PFSK-1 (cell line): Measurements from ENCODE around the gene SURF2. TPM values are rescaled to one million over a fixed set of nuclear protein-coding genes. Genes with fewer than 3 reads are reported as not detected.
A peak's percentile ranks its signal among the peaks of the same experiment; 100 is the strongest.

Experiments
- FOXP2 ChIP-seq: optimal IDR thresholded peaks from 2 replicates; pipeline ENCODE3; 2011; ENCODE audit warnings: borderline replicate concordance, control low read depth, inconsistent platforms; ENCODE audit not compliant: insufficient read depth; ENCODE audit errors: extremely low read length, extremely low read depth
- POLR2AphosphoS5 ChIP-seq: IDR thresholded peaks from 2 replicates; pipeline ENCODE4 v1.6.1; 2012; ENCODE audit warnings: low read depth, mild to moderate bottlenecking, control low read depth, low read length, moderate library complexity
- SIN3A ChIP-seq: IDR thresholded peaks from 2 replicates; pipeline ENCODE4 v1.6.1; 2012; ENCODE audit warnings: mild to moderate bottlenecking, low read length, moderate library complexity, borderline replicate concordance; ENCODE audit not compliant: insufficient read depth
- TAF1 ChIP-seq: IDR thresholded peaks from 2 replicates; pipeline ENCODE4 v1.6.1; 2012; ENCODE audit warnings: low read length, control low read depth, borderline replicate concordance; ENCODE audit not compliant: insufficient read depth
- polyA plus RNA-seq: library from polyadenylated mRNA; unstranded; fragments of >200 nt; gene quantifications from one replicate; pipeline ENCODE4 v1.2.1, GENCODE V29; 2012; ENCODE audit warnings: low read depth, missing spikeins; ENCODE audit not compliant: insufficient read length
- TF ChIP-seq, protein P1 (sequence below), 2 experiments: IDR thresholded peaks; 2 replicates each; pipeline versions ENCODE4 v1.6.1 to v1.8.0; 2011 to 2012; ENCODE audit warnings: low read depth in 2 of 2, low read length in 2 of 2, control low read depth in 1 of 2, inconsistent platforms in 1 of 2, mild to moderate bottlenecking in 1 of 2, moderate library complexity in 1 of 2; ENCODE audit not compliant: insufficient read depth in 1 of 2

SURF2 gene
- polyA plus RNA-seq, result 83.7 TPM

DNA sequence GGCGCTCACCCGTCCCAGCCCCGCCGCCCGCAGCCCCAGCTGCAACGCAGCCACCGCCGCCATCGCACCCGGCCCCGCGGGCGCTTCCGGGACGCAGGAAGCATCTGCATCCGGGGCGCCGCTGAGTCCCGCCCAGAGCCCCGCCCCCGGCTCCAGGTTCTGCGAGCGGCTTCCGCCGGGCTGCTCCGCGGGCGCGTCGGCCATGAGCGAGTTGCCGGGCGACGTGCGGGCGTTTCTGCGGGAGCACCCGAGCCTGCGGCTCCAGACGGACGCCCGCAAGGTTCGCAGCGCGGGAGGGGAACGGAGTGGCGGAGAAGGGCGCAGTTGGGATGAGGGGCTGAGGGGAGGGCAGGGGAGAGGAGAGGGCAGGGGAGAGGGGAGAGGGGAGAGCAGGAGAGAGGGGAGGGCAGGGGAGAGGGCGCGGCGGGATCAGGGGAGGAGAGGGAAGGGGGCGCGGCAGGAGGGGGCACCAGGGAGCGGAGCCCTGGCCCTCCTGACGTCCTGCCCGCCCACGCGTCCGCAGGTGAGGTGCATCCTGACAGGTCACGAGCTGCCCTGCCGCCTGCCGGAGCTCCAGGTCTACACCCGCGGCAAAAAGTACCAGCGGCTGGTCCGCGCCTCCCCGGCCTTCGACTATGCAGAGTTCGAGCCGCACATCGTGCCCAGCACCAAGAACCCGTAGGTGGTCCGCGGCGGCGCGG lies at the start of gene SURF2, which contains the start of gene SURF1:
TSS of gene SURF2 (plus strand) at position 160 of the 701 bp plus-strand sequence. CDS start at position 203, 43 bp downstream.
TSS of gene SURF1 (minus strand) at position 97 of the 701 bp plus-strand sequence. CDS start at position 63, 34 bp downstream.
- TF ChIP-seq, protein P1, sequence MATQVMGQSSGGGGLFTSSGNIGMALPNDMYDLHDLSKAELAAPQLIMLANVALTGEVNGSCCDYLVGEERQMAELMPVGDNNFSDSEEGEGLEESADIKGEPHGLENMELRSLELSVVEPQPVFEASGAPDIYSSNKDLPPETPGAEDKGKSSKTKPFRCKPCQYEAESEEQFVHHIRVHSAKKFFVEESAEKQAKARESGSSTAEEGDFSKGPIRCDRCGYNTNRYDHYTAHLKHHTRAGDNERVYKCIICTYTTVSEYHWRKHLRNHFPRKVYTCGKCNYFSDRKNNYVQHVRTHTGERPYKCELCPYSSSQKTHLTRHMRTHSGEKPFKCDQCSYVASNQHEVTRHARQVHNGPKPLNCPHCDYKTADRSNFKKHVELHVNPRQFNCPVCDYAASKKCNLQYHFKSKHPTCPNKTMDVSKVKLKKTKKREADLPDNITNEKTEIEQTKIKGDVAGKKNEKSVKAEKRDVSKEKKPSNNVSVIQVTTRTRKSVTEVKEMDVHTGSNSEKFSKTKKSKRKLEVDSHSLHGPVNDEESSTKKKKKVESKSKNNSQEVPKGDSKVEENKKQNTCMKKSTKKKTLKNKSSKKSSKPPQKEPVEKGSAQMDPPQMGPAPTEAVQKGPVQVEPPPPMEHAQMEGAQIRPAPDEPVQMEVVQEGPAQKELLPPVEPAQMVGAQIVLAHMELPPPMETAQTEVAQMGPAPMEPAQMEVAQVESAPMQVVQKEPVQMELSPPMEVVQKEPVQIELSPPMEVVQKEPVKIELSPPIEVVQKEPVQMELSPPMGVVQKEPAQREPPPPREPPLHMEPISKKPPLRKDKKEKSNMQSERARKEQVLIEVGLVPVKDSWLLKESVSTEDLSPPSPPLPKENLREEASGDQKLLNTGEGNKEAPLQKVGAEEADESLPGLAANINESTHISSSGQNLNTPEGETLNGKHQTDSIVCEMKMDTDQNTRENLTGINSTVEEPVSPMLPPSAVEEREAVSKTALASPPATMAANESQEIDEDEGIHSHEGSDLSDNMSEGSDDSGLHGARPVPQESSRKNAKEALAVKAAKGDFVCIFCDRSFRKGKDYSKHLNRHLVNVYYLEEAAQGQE (IDR thresholded peaks at IDR 0.05; ENCODE audit: insufficient read depth in 1 of 2, low read depth in 2 of 2, low read length in 2 of 2), result no peak
- TF ChIP-seq SIN3A (peak; percentile 39; the same call in 1 of the 2 replicates), POLR2AphosphoS5 (peak; percentile 80), TAF1 (peak; percentile 58; the same call in 1 of the 2 replicates), FOXP2 (no peak)

GRCh38 chr9:133307301-133307700 lies 49.0 kb upstream of the SURF2 start:
- TF ChIP-seq FOXP2, result no peak

DNA sequence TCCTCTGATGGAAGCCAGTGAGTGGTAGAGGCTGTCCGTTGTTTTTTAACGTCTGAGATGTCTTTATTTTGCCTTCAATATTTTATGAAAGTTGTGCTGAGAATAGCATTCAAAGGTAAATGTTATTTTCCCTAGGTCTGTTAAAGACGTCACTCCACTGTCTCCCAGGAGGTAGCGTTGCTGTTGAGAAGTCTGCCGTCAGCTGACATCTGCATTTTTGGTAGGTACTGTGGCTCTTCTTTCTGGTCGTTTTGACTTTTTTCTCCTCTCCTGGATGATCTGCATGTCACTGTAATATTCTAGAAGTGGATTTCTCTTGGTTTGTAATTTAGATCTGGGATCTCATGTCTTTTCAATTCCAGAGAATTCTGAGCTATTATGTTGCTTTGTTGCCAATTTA lies 46.7 kb upstream of the SURF2 start:
- TF ChIP-seq SIN3A (no peak), POLR2AphosphoS5 (no peak), FOXP2 (no peak), TAF1 (no peak)
- TF ChIP-seq, protein P1 (IDR thresholded peaks at IDR 0.05; ENCODE audit: insufficient read depth in 1 of 2, low read depth in 2 of 2, low read length in 2 of 2), result no peak

- TF ChIP-seq, protein P1 (IDR thresholded peaks at IDR 0.05; ENCODE audit: insufficient read depth in 1 of 2, low read depth in 2 of 2, low read length in 2 of 2), result no peak
- TF ChIP-seq TAF1 (no peak), POLR2AphosphoS5 (no peak), SIN3A (no peak), FOXP2 (no peak)
These were observed 40.4 kb upstream of the SURF2 start for GRCh38 chr9:133315997-133316396.

DNA sequence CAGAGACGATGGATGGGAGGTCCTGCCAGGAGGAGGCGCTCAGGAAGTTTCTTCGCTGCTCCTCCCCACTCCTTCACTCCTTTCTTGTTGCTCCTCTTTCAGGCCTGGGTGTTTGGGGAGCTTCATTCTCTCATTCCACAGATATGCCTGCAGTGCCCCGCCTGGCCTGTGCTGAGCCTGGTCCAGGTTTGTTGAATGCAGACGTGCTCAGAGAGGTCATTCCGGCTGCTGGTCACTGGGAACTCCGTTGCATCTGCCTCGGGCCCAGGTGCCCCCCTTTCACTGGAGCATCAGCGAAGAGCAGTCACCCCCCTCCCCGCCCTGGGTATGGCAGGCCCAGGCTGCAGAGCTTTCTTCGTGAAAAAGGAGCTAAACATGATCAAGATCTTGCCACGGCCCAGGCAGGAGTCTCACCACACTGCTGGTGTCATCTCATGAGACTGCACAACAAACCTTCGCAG lies 35.9 kb upstream of the SURF2 start:
- TF ChIP-seq TAF1 (no peak), POLR2AphosphoS5 (no peak), SIN3A (no peak), FOXP2 (no peak)
- TF ChIP-seq, protein P1 (IDR thresholded peaks at IDR 0.05; ENCODE audit: insufficient read depth in 1 of 2, low read depth in 2 of 2, low read length in 2 of 2), result no peak
